Endothelial cell of umbilical vein (primary cell): ENCODE measurements around the gene DLX6.

Experiments used
- CTCF ChIP-seq, 2 donors: IDR thresholded peaks; 1 replicate in 1 of 2; 2 replicates in 1 of 2; pipeline ENCODE4 v1.5.1; 2011; ENCODE audit warnings: low read length in 2 of 2, mild to moderate bottlenecking in 2 of 2, moderate library complexity in 2 of 2, control low read depth in 1 of 2, inconsistent platforms in 1 of 2, low read depth in 1 of 2; ENCODE audit not compliant: insufficient read depth in 1 of 2; ENCODE audit errors: extremely low read depth in 1 of 2
- GATA2 ChIP-seq: IDR thresholded peaks from 2 replicates; pipeline ENCODE4 v1.7.0; 2011; ENCODE audit warnings: low read depth, mild to moderate bottlenecking, moderate library complexity, mixed read lengths, low read length; ENCODE audit not compliant: insufficient read length, insufficient read depth
- JUN ChIP-seq: IDR thresholded peaks from 2 replicates; pipeline ENCODE4 v1.6.1; 2011; ENCODE audit warnings: borderline replicate concordance, low read depth; ENCODE audit not compliant: insufficient read length, insufficient read depth
- MAX ChIP-seq: IDR thresholded peaks from 2 replicates; pipeline ENCODE4 v1.6.1; 2011; ENCODE audit not compliant: insufficient read depth, insufficient read length
- POLR2A ChIP-seq: IDR thresholded peaks from 2 replicates; pipeline ENCODE4 v1.6.1; 2012; ENCODE audit warnings: low read depth, mild to moderate bottlenecking, control low read depth, low read length
- POLR2AphosphoS5 ChIP-seq: IDR thresholded peaks from 2 replicates; pipeline ENCODE4 v1.6.1; 2012; ENCODE audit warnings: low read depth, mild to moderate bottlenecking, control low read depth, low read length, moderate library complexity; ENCODE audit not compliant: insufficient read depth

GRCh38 chr7:97015279-97015678 lies 9.9 kb downstream of the DLX6 start:
- TF ChIP-seq MAX (no peak), CTCF (IDR thresholded peaks at IDR 0.05; ENCODE audit: extremely low read depth in 1 of 2, insufficient read depth in 1 of 2, low read depth in 1 of 2, low read length in 2 of 2) (no peak), JUN (no peak), POLR2A (no peak), GATA2 (no peak), POLR2AphosphoS5 (no peak)
